K562 (cell line): ENCODE data around the gene PIGN. TPM values are rescaled to one million over a fixed set of nuclear protein-coding genes. Genes with fewer than 3 reads are reported as not detected.

Experiments used
- ATAC-seq: fragments of 200-7000 bp; cut with Tn5 transposase; 3 replicates; pipeline ENCODE4 v1.9.1; 2020; ENCODE audit warnings: moderate library complexity
- BruUV-seq: library from RNA; stranded (reverse); fragments of 400-500 nt; replicated peaks from 2 replicates; lab custom pipeline; 2021; lab: Mats Ljungman, UMichigan
- CTCF ChIA-PET: fragments of 300-600 bp; formaldehyde crosslinking; extraction: SDS; loops from one replicate; lab custom pipeline; 2021; ENCODE audit warnings: low intra/inter-chr PET ratio; lab: Yijun Ruan, JAX
- POLR2A ChIA-PET: fragments of 300-600, 350-650 bp; sonication (Branson Sonifier 250); formaldehyde crosslinking; extraction: SDS; loops from one replicate; lab custom pipeline; 2021; ENCODE audit warnings: antibody characterized with exemption, inconsistent platforms; lab: Yijun Ruan, JAX
- DNase-seq, 4 experiments: peaks; one replicate each; pipeline versions ENCODE4 v3.0.0 to v3.0.0-alpha.2; 2011 to 2018; ENCODE audit warnings: low spot score in 3 of 4, mixed read lengths in 3 of 4; ENCODE audit errors: extremely low read depth in 1 of 4
- FAIRE-seq: peaks from 2 replicates; lab custom pipeline; 2011; peaks lifted over from hg19 to GRCh38; lab: Jason Lieb, UNC
- H2AFZ ChIP-seq: 2 replicates; pipeline ENCODE4 v1.6.0; 2011; ENCODE audit warnings: low read depth, low read length, control low read depth, inconsistent platforms
- H3K27ac ChIP-seq: fragments of 200-600 bp; 3 replicates; pipeline ENCODE4 v1.8.0; 2011; ENCODE audit warnings: low read depth, mild to moderate bottlenecking, control low read depth, inconsistent platforms, low read length, moderate library complexity, mixed read lengths; ENCODE audit errors: extremely low read depth
- H3K27me3 ChIP-seq, 2 experiments: fragments of 300-600 bp in 1 of 2; 2 replicates in 1 of 2; 3 replicates in 1 of 2; pipeline versions ENCODE4 v1.6.0 to v1.8.0; 2011; ENCODE audit warnings: inconsistent platforms in 2 of 2, low read length in 2 of 2, mild to moderate bottlenecking in 1 of 2, mixed read lengths in 1 of 2, moderate library complexity in 1 of 2; ENCODE audit not compliant: control insufficient read depth in 2 of 2, insufficient read depth in 2 of 2
- H3K36me3 ChIP-seq: fragments of 300-600 bp; 3 replicates; pipeline ENCODE4 v1.8.0; 2011; ENCODE audit warnings: mild to moderate bottlenecking, low read length, inconsistent platforms; ENCODE audit not compliant: control insufficient read depth, insufficient read depth
- H3K4me1 ChIP-seq, 2 experiments: fragments of 200-600 bp in 1 of 2; replicated peaks in 1 of 2; 2 replicates in 1 of 2; 3 replicates in 1 of 2; pipeline versions ENCODE4 v1.5.1 to v1.8.0; 2011; ENCODE audit warnings: inconsistent platforms in 2 of 2, low read length in 2 of 2, mild to moderate bottlenecking in 1 of 2, mixed read lengths in 1 of 2, moderate library complexity in 1 of 2; ENCODE audit not compliant: control insufficient read depth in 2 of 2, insufficient read depth in 2 of 2
- H3K4me2 ChIP-seq: 2 replicates; pipeline ENCODE4 v1.6.1; 2011; ENCODE audit warnings: low read length, control low read depth, inconsistent platforms, mixed read lengths; ENCODE audit not compliant: insufficient read depth
- H3K4me3 ChIP-seq: fragments of 200-600 bp; sonication (generic), shearing (Covaris generic); 2 replicates; pipeline ENCODE4 v1.5.1; 2016; ENCODE audit warnings: control low read depth, inconsistent platforms
- H3K79me2 ChIP-seq: fragments of 200-600 bp; 3 replicates; pipeline ENCODE4 v1.8.0; 2011; ENCODE audit warnings: low read length, inconsistent platforms; ENCODE audit not compliant: control insufficient read depth, insufficient read depth
- H3K9ac ChIP-seq, 2 experiments: 2 replicates each; pipeline versions ENCODE4 v1.6.0 to v1.6.1; 2011; ENCODE audit warnings: low read depth in 2 of 2, low read length in 2 of 2, control low read depth in 1 of 2, inconsistent platforms in 1 of 2, mild to moderate bottlenecking in 1 of 2, mixed read lengths in 1 of 2; ENCODE audit not compliant: insufficient read depth in 1 of 2
- H3K9me1 ChIP-seq: one replicate; pipeline ENCODE4 v1.6.0; 2011; ENCODE audit warnings: inconsistent platforms, mild to moderate bottlenecking, low read length, moderate library complexity; ENCODE audit not compliant: control insufficient read depth, insufficient read depth
- H3K9me3 ChIP-seq: replicated peaks from 2 replicates; pipeline ENCODE4 v1.5.1; 2011; ENCODE audit warnings: low read depth, low read length, inconsistent platforms; ENCODE audit not compliant: control insufficient read depth, insufficient read depth
- H4K20me1 ChIP-seq: replicated peaks from 2 replicates; pipeline ENCODE4 v1.6.1; 2011; ENCODE audit warnings: low read length, inconsistent platforms, mixed read lengths; ENCODE audit not compliant: control insufficient read depth, insufficient read depth
- CREBBP ChIP-seq: IDR thresholded peaks from one replicate; pipeline ENCODE4 v1.6.1; 2012; ENCODE audit warnings: low read depth, mild to moderate bottlenecking, control low read depth, inconsistent platforms, low read length
- CREM ChIP-seq: IDR thresholded peaks from 2 replicates; pipeline ENCODE4 v1.6.1; 2014; ENCODE audit warnings: antibody characterized with exemption, low read depth
- E2F5 ChIP-seq: sonication (generic); formaldehyde crosslinking; IDR thresholded peaks from 2 replicates; pipeline ENCODE4 v1.8.0; 2022; ENCODE audit warnings: mild to moderate bottlenecking, missing genetic modification reagents
- FOXK2 ChIP-seq, 2 experiments: fragments of 450-650 bp; IDR thresholded peaks in 1 of 2; conservative IDR thresholded peaks in 1 of 2; 2 replicates each; pipeline ENCODE4 v1.6.1; 2016; ENCODE audit warnings: low read depth in 2 of 2, mild to moderate bottlenecking in 1 of 2
- FOXP1 ChIP-seq: sonication (generic); formaldehyde crosslinking; IDR thresholded peaks from 2 replicates; pipeline ENCODE4 v1.8.0; 2022; ENCODE audit warnings: mild to moderate bottlenecking, missing genetic modification reagents
- GATAD2B ChIP-seq: fragments of 450-650 bp; IDR thresholded peaks from 2 replicates; pipeline ENCODE4 v1.6.1; 2017; ENCODE audit warnings: mild to moderate bottlenecking, borderline replicate concordance
- HDAC1 ChIP-seq, 2 experiments: fragments of 450-650 bp; IDR thresholded peaks; 2 replicates each; pipeline ENCODE4 v1.6.1; 2016 to 2017; ENCODE audit warnings: inconsistent platforms in 1 of 2, mild to moderate bottlenecking in 1 of 2, moderate library complexity in 1 of 2
- HDAC2 ChIP-seq: fragments of 450-650 bp; IDR thresholded peaks from 2 replicates; pipeline ENCODE4 v1.6.1; 2016; ENCODE audit warnings: mild to moderate bottlenecking
- ID3 ChIP-seq, 2 experiments: fragments of 250-450 bp in 1 of 2; fragments of 450-650 bp in 1 of 2; sonication (Bioruptor Pico) in 1 of 2; IDR thresholded peaks; 2 replicates each; pipeline versions ENCODE4 v1.6.1 to v1.8.0; 2016 to 2021; ENCODE audit warnings: mild to moderate bottlenecking in 2 of 2, moderate library complexity in 2 of 2, missing compliant biosample characterization in 1 of 2, missing genetic modification characterization in 1 of 2
- MAX ChIP-seq: sonication (generic); formaldehyde crosslinking; IDR thresholded peaks from 2 replicates; pipeline ENCODE4 v1.9.0; 2022; ENCODE audit warnings: mild to moderate bottlenecking, missing genetic modification reagents
- MTA1 ChIP-seq: fragments of 450-650 bp; IDR thresholded peaks from 2 replicates; pipeline ENCODE4 v1.6.1; 2017; ENCODE audit warnings: borderline replicate concordance
- MYC ChIP-seq, 2 experiments: fragments of 250-450 bp in 1 of 2; sonication (Bioruptor Pico) in 1 of 2; IDR thresholded peaks; 2 replicates each; pipeline versions ENCODE4 v1.5.1 to v1.6.1; 2012 to 2021; ENCODE audit warnings: low read depth in 2 of 2, borderline replicate concordance in 1 of 2, improper control_type of control experiment in 1 of 2, low read length in 1 of 2, mild to moderate bottlenecking in 1 of 2, moderate library complexity in 1 of 2
- NFRKB ChIP-seq: fragments of 450-650 bp; IDR thresholded peaks from 2 replicates; pipeline ENCODE4 v1.6.1; 2016; ENCODE audit warnings: low read depth
- PHB2 ChIP-seq: fragments of 450-650 bp; IDR thresholded peaks from 2 replicates; pipeline ENCODE4 v1.6.1; 2017; ENCODE audit warnings: low read depth
- SAP30 ChIP-seq: fragments of 200-600 bp; sonication (generic); IDR thresholded peaks from 2 replicates; pipeline ENCODE4 v1.6.1; 2012; ENCODE audit warnings: borderline replicate concordance, low read depth, mild to moderate bottlenecking, moderate library complexity, low read length, control low read depth, inconsistent platforms; ENCODE audit not compliant: insufficient read depth, poor library complexity, severe bottlenecking
- SMARCA4 ChIP-seq: fragments of 450-650 bp; IDR thresholded peaks from 2 replicates; pipeline ENCODE4 v1.6.1; 2016
- TAF9B ChIP-seq: fragments of 450-650 bp; IDR thresholded peaks from 2 replicates; pipeline ENCODE4 v1.6.1; 2018; ENCODE audit warnings: mild to moderate bottlenecking; ENCODE audit not compliant: partially characterized antibody
- ZNF124 ChIP-seq: sonication (generic); formaldehyde crosslinking; IDR thresholded peaks from 2 replicates; pipeline ENCODE4 v1.8.1; 2022; ENCODE audit warnings: missing genetic modification reagents
- ZNF449 ChIP-seq: fragments of 250-450 bp; sonication (Bioruptor Pico); IDR thresholded peaks from 2 replicates; pipeline ENCODE4 v1.8.0; 2022; ENCODE audit warnings: moderate library complexity, mild to moderate bottlenecking, inconsistent platforms
- WGBS: fragments of 100-300 bp; shearing (Covaris generic); methylation state at CpG from one replicate; pipeline ENCODE4 v1.1.6; 2016; ENCODE audit warnings: low coverage, mixed read lengths; ENCODE audit not compliant: insufficient coverage; ENCODE audit errors: missing lambda C conversion rate; 5-methylcytosine and 5-hydroxymethylcytosine counted together
- in situ Hi-C: fragments of 300-500 bp; cut with MboI; formaldehyde crosslinking; loops from 4 replicates; pipeline ENCODE4 v1.15.0; 2018; ENCODE audit warnings: inconsistent platforms, mixed read lengths
- intact Hi-C: fragments of 100-400 bp; cut with micrococcal nuclease; formaldehyde crosslinking; loops from 2 replicates; pipeline ENCODE4 v1.14.2; 2022
- polyA plus RNA-seq, 8 experiments: library from polyadenylated mRNA; depleted of rRNA in 4 of 8; stranded (reverse) in 5 of 8; unstranded in 3 of 8; fragments of >200 nt; fragmentation: Nextera tagmentation in 2 of 8; fragmentation: Illumina TruSeq in 1 of 8; extraction: Ambion mirVana in 2 of 8; extraction: Trizol in 1 of 8; gene quantifications; 2 replicates each; pipeline versions ENCODE4 v1.2.1 to v1.2.3, GENCODE V29; 2011 to 2014; ENCODE audit warnings: inconsistent platforms in 1 of 8, missing spikeins in 1 of 8
- total RNA-seq, 7 experiments: library from RNA; depleted of rRNA in 6 of 7; stranded (reverse); fragments of >200 nt in 6 of 7; fragmentation: Illumina TruSeq in 2 of 7; extraction: Trizol in 2 of 7; gene quantifications; 2 replicates each; pipeline versions ENCODE4 v1.2.1 to v1.2.3, GENCODE V29; 2011 to 2021; ENCODE audit warnings: low replicate concordance in 1 of 7

The PIGN gene
- total and polyA plus RNA-seq, 9 of the 15 experiments (the other 6 are each of a cell fraction or from before 2014, with no cell fraction given): 9.9 to 25.6 (median 17.3) TPM

GRCh38 chr18:62186499-62186773, 420 bp downstream of the PIGN start:
- FAIRE-seq (no peak), ATAC-seq (peak; percentile 31; the same call in 2 of the 3 replicates), DNase-seq (peak in 1 of 4 experiments; percentile 5)
- Histone ChIP-seq H3K79me2 (peaks cover 79% of the 10 kb centered on the region), H3K9ac (peak overlapping the region; percentile 85 to 92), H3K36me3 (no peaks in the 10 kb centered on the region), H3K4me3 (peak overlapping the region; percentile 100), H3K9me1 (no peaks in the 10 kb centered on the region), H2AFZ (peak overlapping the region; percentile 97), H3K4me1 (peaks cover 0 to 7% of the 10 kb centered on the region in 2 experiments; a peak in 3 of 5 replicates), H3K4me2 (peak overlapping the region; percentile 98), H3K27me3 (no peaks in the 10 kb centered on the region), H3K27ac (peak overlapping the region; percentile 90), H3K9me3 (no peaks in the 10 kb centered on the region), H4K20me1 (peaks cover 8% of the 10 kb centered on the region; the same call in 1 of the 2 replicates)
- ChIA-PET POLR2A (interaction anchor here (1.3 kb wide), 1 partner anchor 11 kb away, joined by 5 read pairs; no protein-coding TSS in a partner anchor), CTCF (interaction anchor here (0.6 kb wide), 1 partner anchor 397 kb away, joined by 3 read pairs; no protein-coding TSS in a partner anchor)
- WGBS: 0% methylated on average over 11 of the region's 12 CpGs
- intact Hi-C loops (loop anchor here (10.0 kb wide), 2 partner anchors 138 to 798 kb away; partner anchors contain the start of gene TNFRSF11A), in situ Hi-C loops (loop anchor here (5.0 to 25.0 kb wide), 2 partner anchors 56 to 801 kb away; no protein-coding TSS in a partner anchor)
- BruUV-seq: TSS peak; percentile 81
- TF ChIP-seq HDAC2: 0 out of 2 replicates have a peak, but pooled peaks have one; percentile 28
- no peak for TF ChIP-seq CREBBP
- TF ChIP-seq CREM: 0 out of 2 replicates have a peak, but pooled peaks have one; percentile 11
- 0 out of 2 replicates have a peak, but pooled peaks have one; percentile 38 for TF ChIP-seq MTA1
- TF ChIP-seq FOXP1: peak; percentile 72; the same call in 1 of the 2 replicates
- no peak for TF ChIP-seq ZNF124
- TF ChIP-seq MAX: 0 out of 2 replicates have a peak, but pooled peaks have one; percentile 29
- TF ChIP-seq ID3 (CRISPR knock-in tag; IDR thresholded peaks at IDR 0.05): no peak
- TF ChIP-seq ID3 (tag; IDR thresholded peaks at IDR 0.05): 0 out of 2 replicates have a peak, but pooled peaks have one; percentile 25
- TF ChIP-seq GATAD2B: 0 out of 2 replicates have a peak, but pooled peaks have one; percentile 26
- 0 out of 4 replicates have a peak, but pooled peaks have one; percentile 21 to 24 for TF ChIP-seq FOXK2 (conservative IDR thresholded peaks at IDR 0.05 in 1 of 2, IDR thresholded peaks at IDR 0.05 in 1 of 2; ENCODE audit: low read depth in 2 of 2)
- no peak for TF ChIP-seq ZNF449 (CRISPR knock-in tag)
- TF ChIP-seq SAP30: peak; percentile 69
- TF ChIP-seq MYC (IDR thresholded peaks at IDR 0.05; ENCODE audit: low read depth, low read length): peak; percentile 15; the same call in 1 of the 2 replicates
- no peak for TF ChIP-seq MYC (CRISPR knock-in tag; IDR thresholded peaks at IDR 0.05; ENCODE audit: borderline replicate concordance, low read depth)
- peak in 1 of 2 experiments; percentile 82; a peak in 1 of 4 replicates for TF ChIP-seq HDAC1 (IDR thresholded peaks at IDR 0.05)
- TF ChIP-seq NFRKB: 0 out of 2 replicates have a peak, but pooled peaks have one; percentile 22
- TF ChIP-seq TAF9B: peak; percentile 23
- TF ChIP-seq PHB2: no peak
- no peak for TF ChIP-seq E2F5 (CRISPR knock-in tag)
- TF ChIP-seq SMARCA4: 0 out of 2 replicates have a peak, but pooled peaks have one; percentile 14
